Osteoblast (primary cell): Measurements from ENCODE around the gene IFTAP. TPM values are rescaled to one million over a fixed set of nuclear protein-coding genes. Genes with fewer than 3 reads are reported as not detected.

ENCODE experiments used
- DNase-seq: peaks from one replicate; pipeline ENCODE4 v3.0.0; 2011; ENCODE audit warnings: low spot score, mixed read lengths; ENCODE audit not compliant: insufficient read length; ENCODE audit errors: missing footprints
- H2AFZ ChIP-seq: 2 replicates; pipeline ENCODE4 v1.6.0; 2011; ENCODE audit warnings: mild to moderate bottlenecking, low read length
- H3K27ac ChIP-seq: 2 replicates; pipeline ENCODE4 v1.5.1; 2011; ENCODE audit warnings: mild to moderate bottlenecking, low read depth, low read length, moderate library complexity
- H3K27me3 ChIP-seq: 2 replicates; pipeline ENCODE4 v1.6.0; 2012; ENCODE audit warnings: mild to moderate bottlenecking, control low read depth, inconsistent platforms, low read length, moderate library complexity; ENCODE audit not compliant: insufficient read depth
- H3K36me3 ChIP-seq: 2 replicates; pipeline ENCODE4 v1.5.1; 2011; ENCODE audit warnings: mild to moderate bottlenecking, low read length, control low read depth, moderate library complexity; ENCODE audit not compliant: insufficient read depth
- H3K4me1 ChIP-seq: 2 replicates; pipeline ENCODE4 v1.5.1; 2011; ENCODE audit warnings: mild to moderate bottlenecking, low read length, control low read depth, moderate library complexity; ENCODE audit not compliant: insufficient read depth
- H3K4me2 ChIP-seq: 2 replicates; pipeline ENCODE4 v1.6.0; 2011; ENCODE audit warnings: mild to moderate bottlenecking, low read length; ENCODE audit not compliant: insufficient read depth
- H3K4me3 ChIP-seq: fragments of 200-600 bp; sonication (generic); 3 replicates; pipeline ENCODE4 v1.5.1; 2012; ENCODE audit warnings: mild to moderate bottlenecking, low read length, inconsistent platforms; ENCODE audit not compliant: insufficient read depth
- H3K79me2 ChIP-seq: 2 replicates; pipeline ENCODE4 v1.6.0; 2012; ENCODE audit warnings: mild to moderate bottlenecking, low read length, control low read depth, inconsistent platforms; ENCODE audit not compliant: insufficient read depth
- H3K9me3 ChIP-seq: 2 replicates; pipeline ENCODE4 v1.5.1; 2011; ENCODE audit warnings: low read depth, low read length, control low read depth
- H4K20me1 ChIP-seq: 2 replicates; pipeline ENCODE4 v1.6.0; 2012; ENCODE audit warnings: mild to moderate bottlenecking, low read length, control low read depth; ENCODE audit not compliant: insufficient read depth
- total RNA-seq: library from RNA; depleted of rRNA; stranded (reverse); fragments of >200 nt; gene quantifications from 2 replicates; pipeline ENCODE4 v1.2.3, GENCODE V29; 2012
- TF ChIP-seq, protein P1 (sequence below): IDR thresholded peaks from 2 replicates; pipeline ENCODE4 v1.5.1; 2011; ENCODE audit warnings: mild to moderate bottlenecking, low read depth, low read length, moderate library complexity; ENCODE audit errors: extremely low read depth

IFTAP gene
- total RNA-seq, 1 donor, result 33.7 TPM

DNA sequence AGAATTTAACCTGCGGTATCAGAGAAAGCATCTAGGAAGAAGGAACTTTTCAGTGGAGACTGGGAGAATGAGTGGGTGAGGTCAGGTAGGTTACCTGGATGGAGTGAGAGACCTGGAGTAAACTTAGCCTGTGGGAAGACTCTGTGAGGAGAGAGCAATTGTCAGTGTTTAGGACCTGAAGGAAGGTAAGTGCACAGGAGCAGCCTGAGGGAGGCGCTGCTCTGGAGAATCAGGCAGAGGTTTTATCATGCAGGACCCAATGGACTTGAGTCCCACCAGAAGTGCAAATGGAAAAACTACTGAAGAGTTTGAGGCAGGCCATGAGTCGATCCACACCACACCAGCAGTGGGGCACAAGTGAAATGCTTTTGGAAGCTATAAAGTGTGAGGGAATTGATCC, 10.6 kb upstream of the IFTAP start:
- TF ChIP-seq, protein P1, sequence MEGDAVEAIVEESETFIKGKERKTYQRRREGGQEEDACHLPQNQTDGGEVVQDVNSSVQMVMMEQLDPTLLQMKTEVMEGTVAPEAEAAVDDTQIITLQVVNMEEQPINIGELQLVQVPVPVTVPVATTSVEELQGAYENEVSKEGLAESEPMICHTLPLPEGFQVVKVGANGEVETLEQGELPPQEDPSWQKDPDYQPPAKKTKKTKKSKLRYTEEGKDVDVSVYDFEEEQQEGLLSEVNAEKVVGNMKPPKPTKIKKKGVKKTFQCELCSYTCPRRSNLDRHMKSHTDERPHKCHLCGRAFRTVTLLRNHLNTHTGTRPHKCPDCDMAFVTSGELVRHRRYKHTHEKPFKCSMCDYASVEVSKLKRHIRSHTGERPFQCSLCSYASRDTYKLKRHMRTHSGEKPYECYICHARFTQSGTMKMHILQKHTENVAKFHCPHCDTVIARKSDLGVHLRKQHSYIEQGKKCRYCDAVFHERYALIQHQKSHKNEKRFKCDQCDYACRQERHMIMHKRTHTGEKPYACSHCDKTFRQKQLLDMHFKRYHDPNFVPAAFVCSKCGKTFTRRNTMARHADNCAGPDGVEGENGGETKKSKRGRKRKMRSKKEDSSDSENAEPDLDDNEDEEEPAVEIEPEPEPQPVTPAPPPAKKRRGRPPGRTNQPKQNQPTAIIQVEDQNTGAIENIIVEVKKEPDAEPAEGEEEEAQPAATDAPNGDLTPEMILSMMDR, result no peak
- no peak for DNase-seq

DNA sequence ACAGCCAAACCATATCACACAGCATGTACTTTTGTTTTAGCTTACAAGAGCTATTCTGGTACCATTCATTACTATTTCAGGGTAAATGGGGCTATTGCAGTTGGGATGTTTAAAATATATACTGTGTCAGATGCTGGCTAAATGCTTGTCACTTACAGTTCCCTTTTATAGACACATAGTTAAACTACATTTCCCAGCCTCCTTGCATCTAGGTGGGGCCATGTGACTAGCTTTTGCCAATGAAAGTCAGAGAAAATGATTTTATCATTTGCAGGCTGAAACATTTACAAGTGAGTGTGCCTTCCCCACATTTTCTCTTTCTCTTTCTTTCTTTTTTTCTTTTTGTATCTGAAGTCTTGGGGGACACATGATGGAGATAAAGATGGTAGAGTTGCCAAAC, 7.8 kb upstream of the IFTAP start:
- TF ChIP-seq, protein P1, result no peak
- no peak overlapping the region for H3K4me3 ChIP-seq
- H3K4me2 ChIP-seq, result no peak overlapping the region
- no peak overlapping the region for H3K27ac ChIP-seq
- H2AFZ ChIP-seq, result no peak overlapping the region
- H4K20me1 ChIP-seq, result no peaks in the 10 kb centered on the region
- no peaks in the 10 kb centered on the region for H3K9me3 ChIP-seq
- H3K79me2 ChIP-seq, result no peaks in the 10 kb centered on the region
- no peaks in the 10 kb centered on the region for H3K36me3 ChIP-seq
- DNase-seq, result no peak
- peaks cover 3% of the 10 kb centered on the region for H3K27me3 ChIP-seq
- no peaks in the 10 kb centered on the region for H3K4me1 ChIP-seq

More for the DNA sequence above, 10.6 kb upstream of the IFTAP start:
- H4K20me1 ChIP-seq, result no peaks in the 10 kb centered on the region
- peaks cover 1% of the 10 kb centered on the region for H3K4me1 ChIP-seq
- no peaks in the 10 kb centered on the region for H3K27me3 ChIP-seq
- no peak overlapping the region for H3K4me3 ChIP-seq
- H3K9me3 ChIP-seq, result no peaks in the 10 kb centered on the region
- H3K79me2 ChIP-seq, result no peaks in the 10 kb centered on the region
- H2AFZ ChIP-seq, result no peak overlapping the region
- H3K36me3 ChIP-seq, result no peaks in the 10 kb centered on the region
- no peak overlapping the region for H3K27ac ChIP-seq
- H3K4me2 ChIP-seq, result no peak overlapping the region

DNA sequence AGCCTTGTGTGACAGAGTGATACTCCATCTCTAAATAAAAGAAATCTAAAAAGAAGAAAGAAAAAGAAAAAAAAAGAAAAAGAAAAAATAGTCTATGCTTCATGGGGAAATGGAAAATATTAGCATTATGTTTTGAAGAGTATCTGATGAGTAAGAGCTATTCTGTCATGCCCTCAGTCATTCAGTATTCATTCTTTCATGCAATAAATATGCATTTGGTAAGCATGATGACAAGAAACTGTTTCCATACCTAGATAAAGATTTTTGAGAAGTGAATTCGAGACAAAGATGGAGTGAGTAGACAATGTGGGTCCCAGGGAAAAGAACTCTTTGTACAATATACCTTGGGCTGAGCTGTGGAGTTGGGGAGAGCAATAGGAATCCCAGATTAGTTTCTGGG, 6.2 kb upstream of the IFTAP start:
- no peak for DNase-seq
- no peak overlapping the region for H3K4me2 ChIP-seq
- no peak overlapping the region for H3K27ac ChIP-seq
- no peaks in the 10 kb centered on the region for H3K36me3 ChIP-seq
- H3K4me3 ChIP-seq, result no peak overlapping the region
- TF ChIP-seq, protein P1, result no peak
- H4K20me1 ChIP-seq, result no peaks in the 10 kb centered on the region
- H3K79me2 ChIP-seq, result no peaks in the 10 kb centered on the region
- no peaks in the 10 kb centered on the region for H3K9me3 ChIP-seq
- H3K4me1 ChIP-seq, result no peaks in the 10 kb centered on the region
- peaks cover 3% of the 10 kb centered on the region for H3K27me3 ChIP-seq
- H2AFZ ChIP-seq, result no peak overlapping the region

DNA sequence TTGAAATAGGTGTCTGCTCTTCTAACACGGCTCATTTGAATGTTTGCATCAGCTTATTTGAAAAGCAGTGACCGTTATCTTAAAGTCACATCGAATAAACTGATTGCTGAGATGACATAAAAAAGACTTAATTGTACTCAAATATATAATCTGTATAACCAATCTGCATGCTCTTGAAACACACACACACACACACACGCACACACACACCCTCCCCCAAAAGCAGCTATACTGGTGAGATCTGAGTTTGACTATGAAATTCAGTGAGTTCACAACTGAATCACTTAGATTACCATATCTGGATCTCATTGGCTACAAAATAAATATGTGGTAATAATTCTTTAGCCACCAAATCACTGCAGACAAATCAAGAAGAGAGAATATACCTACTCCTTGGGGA, 3.8 kb upstream of the IFTAP start:
- H3K4me3 ChIP-seq, result no peak overlapping the region
- no peak overlapping the region for H3K27ac ChIP-seq
- no peaks in the 10 kb centered on the region for H3K36me3 ChIP-seq
- DNase-seq, result no peak
- H2AFZ ChIP-seq, result no peak overlapping the region
- H3K4me2 ChIP-seq, result no peak overlapping the region
- H3K9me3 ChIP-seq, result no peaks in the 10 kb centered on the region
- no peaks in the 10 kb centered on the region for H4K20me1 ChIP-seq
- TF ChIP-seq, protein P1, result no peak
- peaks cover 6% of the 10 kb centered on the region for H3K4me1 ChIP-seq
- peaks cover 3% of the 10 kb centered on the region for H3K27me3 ChIP-seq
- H3K79me2 ChIP-seq, result peaks cover 7% of the 10 kb centered on the region
